Measurements from ENCODE around the gene ZNF467. TPM values are rescaled to one million over a fixed set of nuclear protein-coding genes. Genes with fewer than 3 reads are reported as not detected.
A peak's percentile ranks its signal among the peaks of the same experiment; 100 is the strongest.

ZNF467 gene
- total RNA-seq, 2 experiments from 2014 or later, result 0.83 to 1.0 TPM

GRCh38 chr7:149777551-149778326, 4.4 kb upstream of the ZNF467 start:
- Mint-ChIP-seq H3K4me3 (no peak overlapping the region), H3K36me3 (no peaks in the 10 kb centered on the region), H3K27ac (no peak overlapping the region), H3K4me1 (peaks cover 2% of the 10 kb centered on the region), H3K9me3 (no peaks in the 10 kb centered on the region), H3K27me3 (peaks cover 31% of the 10 kb centered on the region)
- POLR2A ChIA-PET, result no interaction called here
- ATAC-seq (ENCODE audit: low read depth) (no peak), DNase-seq (peak; percentile 28)

- H3K36me3 Mint-ChIP-seq, result no peaks in the 10 kb centered on the region
- ATAC-seq (ENCODE audit: low read depth) (no peak), DNase-seq (peak; percentile 35)
- no peak overlapping the region for H3K4me3 Mint-ChIP-seq
- POLR2A ChIA-PET, result no interaction called here
- H3K27ac Mint-ChIP-seq, result no peak overlapping the region
- H3K27me3 Mint-ChIP-seq, result peaks cover 31% of the 10 kb centered on the region
- peaks cover 2% of the 10 kb centered on the region for H3K4me1 Mint-ChIP-seq
- no peaks in the 10 kb centered on the region for H3K9me3 Mint-ChIP-seq
These were observed 3.5 kb upstream of the ZNF467 start for GRCh38 chr7:149776848-149777407.

- ATAC-seq (ENCODE audit: low read depth) (no peak), DNase-seq (peak; percentile 26)
- POLR2A ChIA-PET, result no interaction called here
- Mint-ChIP-seq H3K9me3 (no peaks in the 10 kb centered on the region), H3K27ac (no peak overlapping the region), H3K27me3 (peaks cover 31% of the 10 kb centered on the region), H3K36me3 (no peaks in the 10 kb centered on the region), H3K4me1 (peaks cover 2% of the 10 kb centered on the region), H3K4me3 (no peak overlapping the region)
These were observed 2.9 kb upstream of the ZNF467 start for GRCh38 chr7:149776289-149776688.

GRCh38 chr7:149775176-149775556, 1.8 kb upstream of the ZNF467 start:
- no peaks in the 10 kb centered on the region for H3K9me3 Mint-ChIP-seq
- H3K4me1 Mint-ChIP-seq, result peaks cover 2% of the 10 kb centered on the region
- H3K27ac Mint-ChIP-seq, result no peak overlapping the region
- peaks cover 31% of the 10 kb centered on the region for H3K27me3 Mint-ChIP-seq
- POLR2A ChIA-PET, result no interaction called here
- DNase-seq (no peak), ATAC-seq (ENCODE audit: low read depth) (no peak)
- H3K36me3 Mint-ChIP-seq, result no peaks in the 10 kb centered on the region
- no peak overlapping the region for H3K4me3 Mint-ChIP-seq

GRCh38 chr7:149774237-149775175, 1.1 kb upstream of the ZNF467 start:
- Mint-ChIP-seq H3K9me3 (no peaks in the 10 kb centered on the region), H3K27ac (no peak overlapping the region), H3K36me3 (no peaks in the 10 kb centered on the region), H3K27me3 (peaks cover 36% of the 10 kb centered on the region), H3K4me1 (peaks cover 2% of the 10 kb centered on the region), H3K4me3 (peak overlapping the region; percentile 22)
- ATAC-seq (ENCODE audit: low read depth) (no peak), DNase-seq (peak; percentile 29)
- POLR2A ChIA-PET, result no interaction called here

GRCh38 chr7:149772956-149773434, 393 bp downstream of the ZNF467 start:
- peak; percentile 55 for DNase-seq
- peak overlapping the region; percentile 84 for H3K4me3 Mint-ChIP-seq
- H3K36me3 Mint-ChIP-seq, result no peaks in the 10 kb centered on the region
- H3K4me1 Mint-ChIP-seq, result peaks cover 2% of the 10 kb centered on the region
- peaks cover 32% of the 10 kb centered on the region for H3K27me3 Mint-ChIP-seq
- no peaks in the 10 kb centered on the region for H3K9me3 Mint-ChIP-seq
- no peak for ATAC-seq (ENCODE audit: low read depth)
- H3K27ac Mint-ChIP-seq, result no peak overlapping the region
- POLR2A ChIA-PET, result interaction anchor here (0.6 to 2.4 kb wide), 3 partner anchors 8 to 376 kb away, joined by 3 to 7 read pairs (median 5); no protein-coding TSS in a partner anchor

GRCh38 chr7:149772241-149772955, 990 bp downstream of the ZNF467 start:
- H3K4me3 Mint-ChIP-seq, result peak overlapping the region; percentile 80
- no peak for ATAC-seq (ENCODE audit: low read depth)
- no peaks in the 10 kb centered on the region for H3K36me3 Mint-ChIP-seq
- peaks cover 34% of the 10 kb centered on the region for H3K27me3 Mint-ChIP-seq
- H3K9me3 Mint-ChIP-seq, result no peaks in the 10 kb centered on the region
- H3K4me1 Mint-ChIP-seq, result peaks cover 2% of the 10 kb centered on the region
- H3K27ac Mint-ChIP-seq, result no peak overlapping the region
- POLR2A ChIA-PET, result interaction anchor here (0.6 to 2.4 kb wide), 6 partner anchors 9 to 856 kb away, joined by 3 to 7 read pairs (median 5); no protein-coding TSS in a partner anchor
- peak; percentile 45 for DNase-seq

- DNase-seq, result peak; percentile 94
- peak overlapping the region; percentile 69 for H3K27ac Mint-ChIP-seq
- POLR2A ChIA-PET, result interaction anchor here (0.7 to 2.4 kb wide), 5 partner anchors 10 to 856 kb away, joined by 3 to 7 read pairs (median 5); a partner anchor contains a TSS
- peak; percentile 95 for ATAC-seq (ENCODE audit: low read depth)
- peaks cover 35% of the 10 kb centered on the region for H3K27me3 Mint-ChIP-seq
- no peaks in the 10 kb centered on the region for H3K36me3 Mint-ChIP-seq
- peak overlapping the region; percentile 80 for H3K4me3 Mint-ChIP-seq
- no peaks in the 10 kb centered on the region for H3K9me3 Mint-ChIP-seq
- peaks cover 2% of the 10 kb centered on the region for H3K4me1 Mint-ChIP-seq
These were observed 1.6 kb downstream of the ZNF467 start for GRCh38 chr7:149771720-149772240.

GRCh38 chr7:149770728-149771636, 2.4 kb downstream of the ZNF467 start:
- ATAC-seq (ENCODE audit: low read depth) (peak; percentile 31), DNase-seq (no peak)
- H3K9me3 Mint-ChIP-seq, result no peaks in the 10 kb centered on the region
- no peaks in the 10 kb centered on the region for H3K36me3 Mint-ChIP-seq
- H3K4me1 Mint-ChIP-seq, result peaks cover 2% of the 10 kb centered on the region
- H3K27ac Mint-ChIP-seq, result no peak overlapping the region
- H3K4me3 Mint-ChIP-seq, result peak overlapping the region; percentile 80
- H3K27me3 Mint-ChIP-seq, result peaks cover 29% of the 10 kb centered on the region
- POLR2A ChIA-PET, result interaction anchor here (0.5 to 2.4 kb wide), 4 partner anchors 10 to 740 kb away, joined by 3 to 7 read pairs (median 3); a partner anchor contains a TSS

GRCh38 chr7:149769915-149770314, 3.5 kb downstream of the ZNF467 start:
- Mint-ChIP-seq H3K36me3 (no peaks in the 10 kb centered on the region), H3K27me3 (peaks cover 23% of the 10 kb centered on the region), H3K27ac (no peak overlapping the region), H3K4me1 (peaks cover 2% of the 10 kb centered on the region), H3K9me3 (no peaks in the 10 kb centered on the region), H3K4me3 (no peak overlapping the region)
- no peak for ATAC-seq (ENCODE audit: low read depth)
- no peak for DNase-seq
- POLR2A ChIA-PET, result no interaction called here

- Mint-ChIP-seq H3K27ac (no peak overlapping the region), H3K4me3 (no peak overlapping the region), H3K9me3 (no peaks in the 10 kb centered on the region), H3K27me3 (peaks cover 13% of the 10 kb centered on the region), H3K36me3 (no peaks in the 10 kb centered on the region), H3K4me1 (peaks cover 2% of the 10 kb centered on the region)
- ATAC-seq (ENCODE audit: low read depth), result no peak
- no peak for DNase-seq
- POLR2A ChIA-PET, result no interaction called here
These were observed 4.5 kb downstream of the ZNF467 start for GRCh38 chr7:149768931-149769330.

GRCh38 chr7:149767068-149767467, 6.3 kb downstream of the ZNF467 start:
- Mint-ChIP-seq H3K36me3 (no peaks in the 10 kb centered on the region), H3K4me3 (no peak overlapping the region), H3K27ac (no peak overlapping the region), H3K4me1 (no peaks in the 10 kb centered on the region), H3K27me3 (peaks cover 8% of the 10 kb centered on the region), H3K9me3 (no peaks in the 10 kb centered on the region)
- DNase-seq (no peak), ATAC-seq (ENCODE audit: low read depth) (no peak)
- POLR2A ChIA-PET, result interaction anchor here (0.6 kb wide), 1 partner anchor 576 kb away, joined by 3 read pairs; no protein-coding TSS in a partner anchor
